HG03460 (cell line): ENCODE measurements around the gene FOLH1.
"Not testable (repeated sequence)": the region's sequence is repeated elsewhere in the genome, so short reads cannot be mapped to it uniquely, and the experiment has no call there.

ENCODE experiments used
- ATAC-seq: cut with Tn5 transposase; IDR thresholded peaks from one replicate; pipeline ENCODE4 v1.9.1; 2021; ENCODE audit not compliant: unreplicated experiment

Gene FOLH1

DNA sequence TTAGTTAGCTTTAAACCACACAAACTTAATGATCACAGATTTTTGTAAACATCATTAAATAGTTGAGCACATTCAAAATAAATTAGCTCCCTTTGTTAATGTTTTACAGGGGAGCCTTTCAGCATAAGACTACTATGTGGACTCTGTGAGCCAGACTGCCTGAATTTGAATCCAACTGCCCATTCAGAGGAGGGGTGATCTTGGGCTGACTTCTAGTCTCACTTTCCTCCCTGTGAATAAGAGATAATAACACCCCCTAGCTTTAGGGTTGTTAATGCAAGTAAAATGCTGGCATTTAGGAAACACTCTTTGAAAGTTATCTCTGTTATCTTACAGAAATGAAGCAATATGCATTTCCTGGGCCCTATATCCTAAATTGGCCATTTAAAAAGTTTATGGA is 23.6 kb downstream of the FOLH1 start:
- ATAC-seq: not testable (repeated sequence)

DNA sequence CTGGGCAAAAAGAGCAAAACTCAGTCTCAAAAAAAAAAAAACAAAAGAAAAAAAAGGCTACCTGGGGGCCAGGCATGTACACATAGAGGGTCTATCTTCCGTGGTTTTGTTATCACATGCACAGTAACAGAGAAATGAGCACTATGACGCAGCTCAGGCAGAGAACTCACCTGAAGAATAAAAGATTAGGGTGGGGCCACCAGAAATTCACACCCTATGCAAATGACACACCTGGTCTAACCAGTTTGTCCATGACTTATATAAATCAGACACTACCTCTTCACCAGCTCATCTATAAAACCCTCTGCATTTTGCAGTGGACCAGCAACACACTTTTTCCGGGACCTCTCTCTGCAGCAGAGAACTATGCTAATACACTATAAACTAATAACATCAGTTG is 30.5 kb downstream of the FOLH1 start:
- ATAC-seq: not testable (repeated sequence)

DNA sequence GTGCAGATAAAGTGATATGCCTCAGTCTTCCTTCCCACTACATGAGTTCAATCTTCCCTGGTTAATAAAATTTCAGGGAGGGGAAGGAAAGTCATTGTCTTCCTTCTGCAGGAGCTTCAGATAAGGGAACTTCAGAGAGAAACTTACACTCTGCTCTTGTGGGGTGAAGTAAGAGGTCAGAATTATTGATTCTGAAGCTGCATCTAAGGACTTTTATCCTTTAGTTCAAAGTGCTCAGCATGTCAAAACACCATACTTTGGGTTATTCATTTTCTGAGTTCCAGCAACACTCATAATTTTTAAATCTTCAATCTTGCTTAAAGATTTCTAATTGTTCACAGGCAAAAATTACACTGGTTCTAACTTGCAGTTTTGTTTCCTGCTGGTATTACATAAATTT is 33.0 kb downstream of the FOLH1 start:
- not testable (repeated sequence) for ATAC-seq

DNA sequence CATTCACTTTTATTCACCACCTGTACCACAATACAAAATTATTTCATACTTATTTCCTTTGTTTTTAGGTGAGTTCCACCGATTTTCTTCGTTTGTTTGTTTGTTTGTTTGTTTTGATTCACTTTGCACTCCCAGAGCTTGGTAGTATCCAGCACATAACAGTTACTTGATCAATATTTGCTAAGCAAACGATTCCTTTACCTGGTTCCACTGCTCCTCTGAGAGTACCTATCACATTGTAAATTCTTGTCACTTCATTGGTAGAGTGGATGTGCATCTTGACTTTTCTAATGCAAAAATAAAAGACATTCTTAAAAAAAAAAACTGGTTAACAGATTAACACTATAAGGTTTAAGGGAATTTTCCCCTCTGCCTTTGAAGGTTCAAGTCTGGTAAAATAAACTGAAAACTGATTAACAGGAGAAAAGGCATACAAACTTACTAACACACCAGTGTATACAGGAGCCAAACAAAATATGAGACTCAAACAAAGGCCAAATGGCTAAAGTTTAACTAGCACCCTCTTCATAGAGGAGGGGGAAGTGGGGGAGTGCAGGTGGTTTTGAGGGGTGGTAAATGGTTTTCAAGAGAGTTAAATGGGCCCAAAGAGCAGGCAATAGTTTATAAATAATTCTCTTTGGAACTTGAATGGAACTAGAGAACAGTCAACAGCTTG is 33.6 kb downstream of the FOLH1 start:
- not testable (repeated sequence) for ATAC-seq

DNA sequence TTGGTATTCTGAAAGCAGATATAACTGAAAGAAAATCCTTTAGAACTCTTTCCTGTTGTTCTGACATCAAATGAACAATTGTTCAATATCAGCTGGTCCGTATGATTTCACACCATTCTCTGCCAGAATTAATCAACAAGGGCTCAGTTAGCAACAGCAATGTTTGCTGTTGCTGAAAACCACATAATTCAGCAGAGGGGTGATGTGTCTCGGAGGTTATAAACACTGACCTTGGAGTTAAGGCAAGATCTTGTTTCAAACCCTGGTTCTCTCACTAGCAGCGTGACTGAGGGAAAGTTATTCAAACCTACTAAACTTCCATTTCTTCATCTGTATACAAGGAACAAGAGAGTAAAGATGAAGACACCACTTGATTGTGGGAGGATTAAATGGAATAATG is 36.8 kb downstream of the FOLH1 start:
- not testable (repeated sequence) for ATAC-seq

DNA sequence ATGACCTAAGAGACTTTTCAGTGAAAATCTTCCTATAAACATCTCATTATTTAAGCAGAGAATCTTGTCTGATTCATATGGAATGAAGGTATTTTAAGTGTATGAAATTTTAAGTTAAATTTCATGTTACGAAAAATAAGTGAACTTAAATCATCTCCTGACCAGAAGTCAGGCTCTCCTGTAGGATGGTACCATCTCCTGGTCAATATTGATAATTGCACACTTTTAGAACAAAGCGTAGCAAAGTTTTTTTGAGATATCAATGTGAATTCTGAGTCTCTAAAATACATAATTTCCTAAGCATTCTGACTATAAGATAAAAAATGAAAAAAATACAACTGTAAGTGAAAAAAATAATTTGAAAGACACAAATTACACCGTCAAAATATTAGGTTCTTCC is 38.8 kb downstream of the FOLH1 start:
- not testable (repeated sequence) for ATAC-seq

DNA sequence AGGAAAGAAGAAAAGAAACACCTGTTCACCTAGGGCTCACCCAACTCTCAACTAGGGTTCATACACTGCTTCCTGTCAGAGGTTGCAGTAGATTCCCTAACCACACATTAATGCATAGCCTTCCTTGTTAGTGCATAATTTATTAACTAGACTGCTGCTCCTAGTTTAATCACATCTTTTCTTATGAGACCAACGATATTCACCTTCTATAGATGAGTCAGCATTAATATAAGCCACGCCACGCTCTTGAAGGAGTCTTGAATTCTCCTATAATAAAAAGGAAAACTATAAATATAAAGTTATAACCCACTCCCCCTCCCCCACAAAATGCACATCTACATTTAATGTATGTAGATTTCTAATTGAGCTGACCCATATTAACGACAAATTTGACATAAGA is 39.4 kb downstream of the FOLH1 start:
- ATAC-seq: not testable (repeated sequence)

DNA sequence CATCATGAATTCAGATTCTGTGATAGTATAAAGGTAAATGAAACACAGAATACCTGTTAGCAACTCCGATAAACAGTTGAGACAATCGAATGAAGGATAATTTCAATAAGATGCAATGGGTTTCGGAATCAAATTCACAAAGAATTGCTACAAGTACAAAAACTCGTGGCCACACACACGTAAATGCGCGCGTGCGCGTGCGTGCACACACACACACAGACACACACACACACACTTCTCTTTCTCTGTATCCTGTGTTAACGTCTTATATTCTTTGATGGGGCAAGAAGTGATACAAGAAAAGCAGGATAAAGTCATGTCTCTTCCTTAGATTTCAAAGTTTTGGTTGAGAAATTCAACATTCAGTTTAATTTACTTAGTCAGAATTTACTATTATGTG is 57.2 kb downstream of the FOLH1 start:
- no peak for ATAC-seq

DNA sequence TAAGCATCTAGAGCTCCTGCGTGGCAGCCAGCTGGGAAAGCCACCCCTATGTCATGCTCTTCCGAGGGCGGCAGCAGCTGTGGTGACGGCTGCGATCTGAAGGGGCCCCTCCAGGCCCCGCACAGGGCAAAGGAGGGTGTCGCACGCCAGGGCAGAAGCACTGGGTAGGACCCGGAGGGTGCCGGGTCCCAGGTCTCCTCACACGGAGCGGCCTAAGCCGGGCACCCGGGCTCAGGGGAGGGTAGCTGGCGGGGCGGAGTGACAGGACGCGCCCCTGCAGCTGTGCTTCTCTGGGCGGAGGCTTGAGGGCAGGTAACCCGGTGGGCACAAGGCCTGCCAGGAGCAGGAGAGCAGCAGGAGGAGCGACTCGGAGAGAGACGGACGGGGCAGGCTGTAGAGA is 106.0 kb downstream of the FOLH1 start:
- not testable (repeated sequence) for ATAC-seq
